HepG2 (cell line): ENCODE measurements around the gene CNTROB. TPM values are rescaled to one million over a fixed set of nuclear protein-coding genes. Genes with fewer than 3 reads are reported as not detected.

Source experiments
- ATF7 ChIP-seq, 2 experiments: fragments of 450-650 bp in 1 of 2; sonication (generic) in 1 of 2; formaldehyde crosslinking in 1 of 2; IDR thresholded peaks; 2 replicates each; pipeline versions ENCODE4 v1.4.0 to v1.6.1; 2016 to 2020; ENCODE audit warnings: antibody characterized with exemption in 1 of 2, mild to moderate bottlenecking in 1 of 2, missing genetic modification reagents in 1 of 2
- ELF1 ChIP-seq: sonication (generic); formaldehyde crosslinking; IDR thresholded peaks from 2 replicates; pipeline ENCODE4 v1.4.0; 2020; ENCODE audit warnings: missing genetic modification reagents
- FIP1L1 ChIP-seq: fragments of 200-400 bp; formaldehyde crosslinking; IDR thresholded peaks from 2 replicates; pipeline ENCODE4 v1.6.1; 2018; ENCODE audit warnings: low read depth, mild to moderate bottlenecking, low read length, moderate library complexity, borderline replicate concordance; ENCODE audit not compliant: insufficient read depth
- FOXA1 ChIP-seq, 2 experiments: fragments of 450-650 bp in 1 of 2; sonication (generic) in 1 of 2; formaldehyde crosslinking in 1 of 2; IDR thresholded peaks; 2 replicates each; pipeline versions ENCODE4 v1.4.0 to v1.6.1; 2016 to 2020; ENCODE audit warnings: missing genetic modification reagents in 1 of 2
- HOXD1 ChIP-seq: sonication (generic); formaldehyde crosslinking; IDR thresholded peaks from 2 replicates; pipeline ENCODE4 v1.5.0; 2020; ENCODE audit warnings: missing genetic modification reagents
- JUN ChIP-seq: sonication (generic); formaldehyde crosslinking; IDR thresholded peaks from 2 replicates; pipeline ENCODE4 v1.4.0; 2020; ENCODE audit warnings: mild to moderate bottlenecking, missing genetic modification reagents
- KLF11 ChIP-seq: IDR thresholded peaks from 2 replicates; pipeline ENCODE4 v1.6.1; 2016; ENCODE audit warnings: missing compliant biosample characterization
- MEIS2 ChIP-seq: sonication (generic); formaldehyde crosslinking; IDR thresholded peaks from 2 replicates; pipeline ENCODE4 v1.9.0; 2021; ENCODE audit warnings: mild to moderate bottlenecking, missing genetic modification reagents
- MYNN ChIP-seq: sonication (generic); formaldehyde crosslinking; IDR thresholded peaks from 2 replicates; pipeline ENCODE4 v1.4.0; 2020; ENCODE audit warnings: mild to moderate bottlenecking, low read depth, missing genetic modification reagents
- PCBP1 ChIP-seq: fragments of 200-400 bp; formaldehyde crosslinking; IDR thresholded peaks from 2 replicates; pipeline ENCODE4 v1.6.1; 2017; ENCODE audit warnings: mild to moderate bottlenecking, low read depth, low read length, borderline replicate concordance
- ZNF121 ChIP-seq: sonication (generic); formaldehyde crosslinking; IDR thresholded peaks from 2 replicates; pipeline ENCODE4 v1.5.0; 2020; ENCODE audit warnings: mild to moderate bottlenecking, missing genetic modification reagents
- ZNF234 ChIP-seq: sonication (generic); formaldehyde crosslinking; conservative IDR thresholded peaks from 2 replicates; pipeline ENCODE4 v1.5.1; 2020; ENCODE audit warnings: mild to moderate bottlenecking, missing genetic modification reagents
- ZNF33A ChIP-seq: sonication (generic); formaldehyde crosslinking; IDR thresholded peaks from 2 replicates; pipeline ENCODE4 v1.5.1; 2020; ENCODE audit warnings: missing genetic modification reagents, mild to moderate bottlenecking, moderate library complexity, borderline replicate concordance
- ZNF350 ChIP-seq: sonication (generic); formaldehyde crosslinking; IDR thresholded peaks from 2 replicates; pipeline ENCODE4 v1.4.0; 2020; ENCODE audit warnings: mild to moderate bottlenecking, low read depth, missing genetic modification reagents, borderline replicate concordance
- ZNF543 ChIP-seq: sonication (generic); formaldehyde crosslinking; IDR thresholded peaks from 2 replicates; pipeline ENCODE4 v1.4.0; 2020; ENCODE audit warnings: mild to moderate bottlenecking, missing genetic modification reagents
- ZNF572 ChIP-seq: sonication (generic); formaldehyde crosslinking; IDR thresholded peaks from 2 replicates; pipeline ENCODE4 v1.5.1; 2020; ENCODE audit warnings: mild to moderate bottlenecking, missing genetic modification reagents
- ZNF607 ChIP-seq: sonication (generic); formaldehyde crosslinking; IDR thresholded peaks from 2 replicates; pipeline ENCODE4 v1.5.1; 2020; ENCODE audit warnings: missing genetic modification reagents, mild to moderate bottlenecking, borderline replicate concordance
- ZNF652 ChIP-seq: IDR thresholded peaks from 2 replicates; pipeline ENCODE4 v1.6.1; 2016; ENCODE audit warnings: low read depth, borderline replicate concordance
- ZNF674 ChIP-seq: sonication (generic); formaldehyde crosslinking; IDR thresholded peaks from 2 replicates; pipeline ENCODE4 v1.5.0; 2020; ENCODE audit warnings: low read depth, mild to moderate bottlenecking, missing genetic modification reagents
- ZNF790 ChIP-seq: sonication (generic); formaldehyde crosslinking; IDR thresholded peaks from 2 replicates; pipeline ENCODE4 v1.8.0; 2022; ENCODE audit warnings: missing genetic modification reagents, mild to moderate bottlenecking, borderline replicate concordance
- polyA plus RNA-seq, 8 experiments: library from polyadenylated mRNA; depleted of rRNA in 3 of 8; stranded (reverse) in 7 of 8; unstranded in 1 of 8; fragments of >200 nt; fragmentation: Illumina TruSeq in 4 of 8; extraction: Trizol in 4 of 8; gene quantifications; 2 replicates each; pipeline versions ENCODE4 v1.2.1 to v1.2.3, GENCODE V29; 2011 to 2016; ENCODE audit warnings: low read depth in 4 of 8, missing spikeins in 1 of 8, mixed read lengths in 1 of 8; ENCODE audit not compliant: insufficient read depth in 1 of 8
- total RNA-seq, 5 experiments: library from RNA; depleted of rRNA; stranded (reverse); fragments of >200 nt; fragmentation: Illumina TruSeq; extraction: Trizol; gene quantifications; 2 replicates each; pipeline ENCODE4 v1.2.3, GENCODE V29; 2016; ENCODE audit warnings: low read depth in 1 of 5
- TF ChIP-seq, protein P1 (sequence below): sonication (generic); formaldehyde crosslinking; IDR thresholded peaks from 2 replicates; pipeline ENCODE4 v1.5.0; 2020; ENCODE audit warnings: missing genetic modification reagents, mild to moderate bottlenecking, borderline replicate concordance
- TF ChIP-seq, protein P2 (sequence below): sonication (generic); formaldehyde crosslinking; IDR thresholded peaks from 2 replicates; pipeline ENCODE4 v1.8.0; 2022; ENCODE audit warnings: mild to moderate bottlenecking, missing genetic modification reagents, borderline replicate concordance
- TF ChIP-seq, protein P3 (sequence below): sonication (generic); formaldehyde crosslinking; IDR thresholded peaks from 2 replicates; pipeline ENCODE4 v1.4.0; 2020; ENCODE audit warnings: missing genetic modification reagents, borderline replicate concordance

The CNTROB gene
- total and polyA plus RNA-seq, 2 of the 13 experiments (the other 11 are each of a cell fraction or from before 2014, with no cell fraction given) = 21.2 to 24.1 TPM

DNA sequence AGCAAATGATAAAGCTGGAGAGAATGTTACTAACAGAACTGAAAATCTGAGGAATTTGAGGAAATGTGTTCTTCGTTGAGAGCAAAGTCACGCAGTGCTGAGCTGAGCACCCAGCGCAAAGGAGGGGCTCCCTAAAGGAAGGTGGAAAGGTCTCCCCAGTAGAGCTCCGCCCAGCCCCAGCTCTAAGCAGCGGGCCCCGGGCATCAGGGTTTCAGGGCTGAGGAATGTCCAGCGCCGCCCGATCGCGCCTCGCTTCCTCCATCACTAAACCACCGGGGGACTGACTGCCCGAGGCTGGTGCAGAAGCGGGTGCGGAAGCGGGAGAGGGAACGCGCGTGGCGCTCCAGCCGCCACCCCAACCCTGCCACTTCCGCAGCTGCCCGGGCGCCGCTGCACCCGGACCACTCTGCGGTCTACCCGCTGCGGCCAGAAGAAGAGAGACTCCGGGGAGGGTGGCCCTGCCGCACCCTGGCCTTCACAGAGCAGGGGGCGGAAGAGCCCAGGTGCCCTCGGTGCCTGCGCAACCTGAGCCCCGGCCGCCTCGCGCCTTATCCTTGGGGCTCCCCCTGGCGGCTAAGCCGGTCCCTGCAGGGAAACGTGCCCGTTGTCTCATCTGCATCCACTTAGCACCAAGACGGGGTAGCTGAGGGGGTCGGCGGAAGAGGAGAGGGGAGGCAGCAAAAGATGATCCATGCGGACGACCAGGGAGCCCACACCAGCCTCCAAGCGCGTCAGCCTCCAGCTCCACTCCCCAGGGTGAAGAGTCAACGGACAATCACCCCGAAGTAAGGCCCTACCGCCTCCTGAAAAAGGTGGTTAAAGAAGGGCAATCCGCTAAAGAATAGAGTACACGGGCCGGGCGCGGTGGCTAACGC, 58.0 kb downstream of the CNTROB start (continued):
- TF ChIP-seq PCBP1 (no peak), ZNF790 (CRISPR knock-in tag) (no peak), ZNF543 (peak; percentile 60; the same call in 1 of the 2 replicates), ELF1 (CRISPR knock-in tag) (peak; percentile 67; the same call in 1 of the 2 replicates), ZNF33A (no peak), MEIS2 (CRISPR knock-in tag) (0 out of 2 replicates have a peak, but pooled peaks have one; percentile 25), FOXA1 (IDR thresholded peaks at IDR 0.05) (no peak), FOXA1 (CRISPR knock-in tag; IDR thresholded peaks at IDR 0.05) (no peak), ZNF607 (CRISPR knock-in tag) (peak; percentile 9; the same call in 1 of the 2 replicates), ZNF234 (no peak), ATF7 (IDR thresholded peaks at IDR 0.05) (no peak), ATF7 (CRISPR knock-in tag; IDR thresholded peaks at IDR 0.05) (no peak), HOXD1 (CRISPR knock-in tag) (no peak), FIP1L1 (no peak), ZNF652 (CRISPR knock-in tag) (no peak), KLF11 (CRISPR knock-in tag) (no peak), ZNF572 (CRISPR knock-in tag) (no peak), MYNN (CRISPR knock-in tag) (peak; percentile 27; the same call in 1 of the 2 replicates), ZNF674 (CRISPR knock-in tag) (no peak), ZNF121 (CRISPR knock-in tag) (no peak), ZNF350 (CRISPR knock-in tag) (no peak; the same call in 1 of the 2 replicates), JUN (no peak)
- TF ChIP-seq, protein P1, sequence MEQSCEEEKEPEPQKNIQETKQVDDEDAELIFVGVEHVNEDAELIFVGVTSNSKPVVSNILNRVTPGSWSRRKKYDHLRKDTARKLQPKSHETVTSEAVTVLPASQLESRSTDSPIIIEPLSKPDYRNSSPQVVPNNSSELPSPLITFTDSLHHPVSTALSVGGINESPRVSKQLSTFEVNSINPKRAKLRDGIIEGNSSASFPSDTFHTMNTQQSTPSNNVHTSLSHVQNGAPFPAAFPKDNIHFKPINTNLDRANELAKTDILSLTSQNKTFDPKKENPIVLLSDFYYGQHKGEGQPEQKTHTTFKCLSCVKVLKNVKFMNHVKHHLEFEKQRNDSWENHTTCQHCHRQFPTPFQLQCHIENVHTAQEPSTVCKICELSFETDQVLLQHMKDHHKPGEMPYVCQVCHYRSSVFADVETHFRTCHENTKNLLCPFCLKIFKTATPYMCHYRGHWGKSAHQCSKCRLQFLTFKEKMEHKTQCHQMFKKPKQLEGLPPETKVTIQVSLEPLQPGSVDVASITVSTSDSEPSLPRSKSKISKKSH (CRISPR knock-in tag) = no peak
- TF ChIP-seq, protein P2, sequence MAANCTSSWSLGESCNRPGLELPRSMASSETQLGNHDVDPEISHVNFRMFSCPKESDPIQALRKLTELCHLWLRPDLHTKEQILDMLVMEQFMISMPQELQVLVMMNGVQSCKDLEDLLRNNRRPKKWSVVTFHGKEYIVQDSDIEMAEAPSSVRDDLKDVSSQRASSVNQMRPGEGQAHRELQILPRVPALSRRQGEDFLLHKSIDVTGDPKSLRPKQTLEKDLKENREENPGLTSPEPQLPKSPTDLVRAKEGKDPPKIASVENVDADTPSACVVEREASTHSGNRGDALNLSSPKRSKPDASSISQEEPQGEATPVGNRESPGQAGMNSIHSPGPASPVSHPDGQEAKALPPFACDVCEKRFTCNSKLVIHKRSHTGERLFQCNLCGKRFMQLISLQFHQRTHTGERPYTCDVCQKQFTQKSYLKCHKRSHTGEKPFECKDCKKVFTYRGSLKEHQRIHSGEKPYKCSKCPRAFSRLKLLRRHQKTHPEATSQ (CRISPR knock-in tag) = no peak
- TF ChIP-seq, protein P3, sequence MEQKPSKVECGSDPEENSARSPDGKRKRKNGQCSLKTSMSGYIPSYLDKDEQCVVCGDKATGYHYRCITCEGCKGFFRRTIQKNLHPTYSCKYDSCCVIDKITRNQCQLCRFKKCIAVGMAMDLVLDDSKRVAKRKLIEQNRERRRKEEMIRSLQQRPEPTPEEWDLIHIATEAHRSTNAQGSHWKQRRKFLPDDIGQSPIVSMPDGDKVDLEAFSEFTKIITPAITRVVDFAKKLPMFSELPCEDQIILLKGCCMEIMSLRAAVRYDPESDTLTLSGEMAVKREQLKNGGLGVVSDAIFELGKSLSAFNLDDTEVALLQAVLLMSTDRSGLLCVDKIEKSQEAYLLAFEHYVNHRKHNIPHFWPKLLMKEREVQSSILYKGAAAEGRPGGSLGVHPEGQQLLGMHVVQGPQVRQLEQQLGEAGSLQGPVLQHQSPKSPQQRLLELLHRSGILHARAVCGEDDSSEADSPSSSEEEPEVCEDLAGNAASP (CRISPR knock-in tag) = no peak
